ENCODE results near the gene ZNF107. TPM values are rescaled to one million over a fixed set of nuclear protein-coding genes. Genes with fewer than 3 reads are reported as not detected.

Gene ZNF107
- total RNA-seq, 1 donor from 2014 or later, result 10.3 TPM

- DNase-seq, result no peak
- Mint-ChIP-seq H3K27me3 (ENCODE audit: unreplicated experiment) (no peaks in the 10 kb centered on the region), H3K4me1 (ENCODE audit: low read depth, unreplicated experiment) (no peaks in the 10 kb centered on the region), H3K27ac (ENCODE audit: unreplicated experiment) (no peak overlapping the region), H3K4me3 (ENCODE audit: unreplicated experiment) (no peak overlapping the region), H3K36me3 (ENCODE audit: unreplicated experiment) (no peaks in the 10 kb centered on the region), H3K9me3 (ENCODE audit: unreplicated experiment) (peaks cover 6% of the 10 kb centered on the region)
- TF ChIP-seq CTCF (IDR thresholded peaks at IDR 0.05; ENCODE audit: partially characterized antibody, unreplicated experiment), result peak; percentile 80
Observed at GRCh38 chr7:64625114-64626082, 40.5 kb upstream of the ZNF107 start.

- no peak for TF ChIP-seq CTCF (IDR thresholded peaks at IDR 0.05; ENCODE audit: partially characterized antibody, unreplicated experiment)
- H3K4me3 Mint-ChIP-seq (ENCODE audit: unreplicated experiment), result no peak overlapping the region
- H3K9me3 Mint-ChIP-seq (ENCODE audit: unreplicated experiment), result peaks cover 4% of the 10 kb centered on the region
- no peak for DNase-seq
- H3K36me3 Mint-ChIP-seq (ENCODE audit: unreplicated experiment), result no peaks in the 10 kb centered on the region
- no peak overlapping the region for H3K27ac Mint-ChIP-seq (ENCODE audit: unreplicated experiment)
- H3K27me3 Mint-ChIP-seq (ENCODE audit: unreplicated experiment), result no peaks in the 10 kb centered on the region
- no peaks in the 10 kb centered on the region for H3K4me1 Mint-ChIP-seq (ENCODE audit: low read depth, unreplicated experiment)
Observed at GRCh38 chr7:64626083-64626469, 39.9 kb upstream of the ZNF107 start.

GRCh38 chr7:64626557-64626956 is 39.4 kb upstream of the ZNF107 start:
- H3K4me3 Mint-ChIP-seq (ENCODE audit: unreplicated experiment), result no peak overlapping the region

GRCh38 chr7:64628192-64628591 is 37.7 kb upstream of the ZNF107 start:
- no peaks in the 10 kb centered on the region for H3K36me3 Mint-ChIP-seq (ENCODE audit: unreplicated experiment)
- no peak for TF ChIP-seq CTCF (IDR thresholded peaks at IDR 0.05; ENCODE audit: partially characterized antibody, unreplicated experiment)
- H3K9me3 Mint-ChIP-seq (ENCODE audit: unreplicated experiment), result peaks cover 4% of the 10 kb centered on the region
- no peak overlapping the region for H3K4me3 Mint-ChIP-seq (ENCODE audit: unreplicated experiment)
- DNase-seq, result no peak
- H3K27me3 Mint-ChIP-seq (ENCODE audit: unreplicated experiment), result no peaks in the 10 kb centered on the region
- H3K4me1 Mint-ChIP-seq (ENCODE audit: low read depth, unreplicated experiment), result no peaks in the 10 kb centered on the region
- H3K27ac Mint-ChIP-seq (ENCODE audit: unreplicated experiment), result no peak overlapping the region

More at GRCh38 chr7:64626557-64626956, 39.4 kb upstream of the ZNF107 start:
- TF ChIP-seq CTCF (IDR thresholded peaks at IDR 0.05; ENCODE audit: partially characterized antibody, unreplicated experiment), result no peak
- no peaks in the 10 kb centered on the region for H3K4me1 Mint-ChIP-seq (ENCODE audit: low read depth, unreplicated experiment)
- H3K36me3 Mint-ChIP-seq (ENCODE audit: unreplicated experiment), result no peaks in the 10 kb centered on the region
- no peak overlapping the region for H3K27ac Mint-ChIP-seq (ENCODE audit: unreplicated experiment)
- H3K27me3 Mint-ChIP-seq (ENCODE audit: unreplicated experiment), result no peaks in the 10 kb centered on the region
- peaks cover 4% of the 10 kb centered on the region for H3K9me3 Mint-ChIP-seq (ENCODE audit: unreplicated experiment)
- DNase-seq, result no peak

- no peak for TF ChIP-seq CTCF (IDR thresholded peaks at IDR 0.05; ENCODE audit: partially characterized antibody, unreplicated experiment)
- DNase-seq, result no peak
- H3K27ac Mint-ChIP-seq (ENCODE audit: unreplicated experiment), result no peak overlapping the region
- H3K36me3 Mint-ChIP-seq (ENCODE audit: unreplicated experiment), result no peaks in the 10 kb centered on the region
- no peaks in the 10 kb centered on the region for H3K4me1 Mint-ChIP-seq (ENCODE audit: low read depth, unreplicated experiment)
- H3K4me3 Mint-ChIP-seq (ENCODE audit: unreplicated experiment), result no peak overlapping the region
- peaks cover 4% of the 10 kb centered on the region for H3K9me3 Mint-ChIP-seq (ENCODE audit: unreplicated experiment)
- H3K27me3 Mint-ChIP-seq (ENCODE audit: unreplicated experiment), result no peaks in the 10 kb centered on the region
Observed at GRCh38 chr7:64628721-64629120, 37.2 kb upstream of the ZNF107 start.

Data from glutamatergic neuron (in vitro differentiated cells).